K562 (cell line): Measurements from ENCODE around the gene RNASE4. TPM values are rescaled to one million over a fixed set of nuclear protein-coding genes. Genes with fewer than 3 reads are reported as not detected.

ENCODE experiments used
- DEAF1 ChIP-seq: fragments of 450-650 bp; formaldehyde crosslinking; IDR thresholded peaks from 2 replicates; pipeline ENCODE4 v1.4.0; 2020; ENCODE audit warnings: mild to moderate bottlenecking, moderate library complexity
- FOXK2 ChIP-seq, 2 experiments: fragments of 450-650 bp; IDR thresholded peaks in 1 of 2; conservative IDR thresholded peaks in 1 of 2; 2 replicates each; pipeline ENCODE4 v1.6.1; 2016; ENCODE audit warnings: low read depth in 2 of 2, mild to moderate bottlenecking in 1 of 2
- TGIF2 ChIP-seq: sonication (generic); formaldehyde crosslinking; IDR thresholded peaks from 2 replicates; pipeline ENCODE4 v1.8.1; 2022; ENCODE audit warnings: mild to moderate bottlenecking, missing genetic modification reagents, moderate library complexity
- polyA plus RNA-seq, 8 experiments: library from polyadenylated mRNA; depleted of rRNA in 4 of 8; stranded (reverse) in 5 of 8; unstranded in 3 of 8; fragments of >200 nt; fragmentation: Nextera tagmentation in 2 of 8; fragmentation: Illumina TruSeq in 1 of 8; extraction: Ambion mirVana in 2 of 8; extraction: Trizol in 1 of 8; gene quantifications; 2 replicates each; pipeline versions ENCODE4 v1.2.1 to v1.2.3, GENCODE V29; 2011 to 2014; ENCODE audit warnings: inconsistent platforms in 1 of 8, missing spikeins in 1 of 8
- total RNA-seq, 7 experiments: library from RNA; depleted of rRNA in 6 of 7; stranded (reverse); fragments of >200 nt in 6 of 7; fragmentation: Illumina TruSeq in 2 of 7; extraction: Trizol in 2 of 7; gene quantifications; 2 replicates each; pipeline versions ENCODE4 v1.2.1 to v1.2.3, GENCODE V29; 2011 to 2021; ENCODE audit warnings: low replicate concordance in 1 of 7
- TF ChIP-seq, protein P1 (sequence below), 2 experiments: fragments of 450-650 bp; formaldehyde crosslinking in 1 of 2; IDR thresholded peaks; 2 replicates each; pipeline versions ENCODE4 v1.4.0 to v1.6.1; 2014 to 2020; ENCODE audit warnings: mild to moderate bottlenecking in 2 of 2, borderline replicate concordance in 1 of 2, low read depth in 1 of 2

The RNASE4 gene
- total and polyA plus RNA-seq, 9 of the 15 experiments (the other 6 are each of a cell fraction or from before 2014, with no cell fraction given) = 0.09 to 0.22 (median 0.13) TPM; not detected in 2

GRCh38 chr14:20690848-20691640, 6.7 kb downstream of the RNASE4 start (continued):
- TF ChIP-seq, protein P1, sequence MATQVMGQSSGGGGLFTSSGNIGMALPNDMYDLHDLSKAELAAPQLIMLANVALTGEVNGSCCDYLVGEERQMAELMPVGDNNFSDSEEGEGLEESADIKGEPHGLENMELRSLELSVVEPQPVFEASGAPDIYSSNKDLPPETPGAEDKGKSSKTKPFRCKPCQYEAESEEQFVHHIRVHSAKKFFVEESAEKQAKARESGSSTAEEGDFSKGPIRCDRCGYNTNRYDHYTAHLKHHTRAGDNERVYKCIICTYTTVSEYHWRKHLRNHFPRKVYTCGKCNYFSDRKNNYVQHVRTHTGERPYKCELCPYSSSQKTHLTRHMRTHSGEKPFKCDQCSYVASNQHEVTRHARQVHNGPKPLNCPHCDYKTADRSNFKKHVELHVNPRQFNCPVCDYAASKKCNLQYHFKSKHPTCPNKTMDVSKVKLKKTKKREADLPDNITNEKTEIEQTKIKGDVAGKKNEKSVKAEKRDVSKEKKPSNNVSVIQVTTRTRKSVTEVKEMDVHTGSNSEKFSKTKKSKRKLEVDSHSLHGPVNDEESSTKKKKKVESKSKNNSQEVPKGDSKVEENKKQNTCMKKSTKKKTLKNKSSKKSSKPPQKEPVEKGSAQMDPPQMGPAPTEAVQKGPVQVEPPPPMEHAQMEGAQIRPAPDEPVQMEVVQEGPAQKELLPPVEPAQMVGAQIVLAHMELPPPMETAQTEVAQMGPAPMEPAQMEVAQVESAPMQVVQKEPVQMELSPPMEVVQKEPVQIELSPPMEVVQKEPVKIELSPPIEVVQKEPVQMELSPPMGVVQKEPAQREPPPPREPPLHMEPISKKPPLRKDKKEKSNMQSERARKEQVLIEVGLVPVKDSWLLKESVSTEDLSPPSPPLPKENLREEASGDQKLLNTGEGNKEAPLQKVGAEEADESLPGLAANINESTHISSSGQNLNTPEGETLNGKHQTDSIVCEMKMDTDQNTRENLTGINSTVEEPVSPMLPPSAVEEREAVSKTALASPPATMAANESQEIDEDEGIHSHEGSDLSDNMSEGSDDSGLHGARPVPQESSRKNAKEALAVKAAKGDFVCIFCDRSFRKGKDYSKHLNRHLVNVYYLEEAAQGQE (IDR thresholded peaks at IDR 0.05; ENCODE audit: borderline replicate concordance) = peak; percentile 71
- TF ChIP-seq, protein P1 (CRISPR knock-in tag; IDR thresholded peaks at IDR 0.05; ENCODE audit: low read depth) = no peak
- peak; percentile 70 for TF ChIP-seq DEAF1 (CRISPR knock-in tag)
- TF ChIP-seq FOXK2 (conservative IDR thresholded peaks at IDR 0.05 in 1 of 2, IDR thresholded peaks at IDR 0.05 in 1 of 2; ENCODE audit: low read depth in 2 of 2) = 0 out of 4 replicates have a peak, but pooled peaks of 1 of the 2 experiments have one; percentile 52
- no peak for TF ChIP-seq TGIF2 (CRISPR knock-in tag)
